ENCODE results near the gene STRA8. TPM values are rescaled to one million over a fixed set of nuclear protein-coding genes. Genes with fewer than 3 reads are reported as not detected.

The STRA8 gene
- total RNA-seq, 4 donors from 2014 or later = 6.8 TPM; not detected in 3

DNA sequence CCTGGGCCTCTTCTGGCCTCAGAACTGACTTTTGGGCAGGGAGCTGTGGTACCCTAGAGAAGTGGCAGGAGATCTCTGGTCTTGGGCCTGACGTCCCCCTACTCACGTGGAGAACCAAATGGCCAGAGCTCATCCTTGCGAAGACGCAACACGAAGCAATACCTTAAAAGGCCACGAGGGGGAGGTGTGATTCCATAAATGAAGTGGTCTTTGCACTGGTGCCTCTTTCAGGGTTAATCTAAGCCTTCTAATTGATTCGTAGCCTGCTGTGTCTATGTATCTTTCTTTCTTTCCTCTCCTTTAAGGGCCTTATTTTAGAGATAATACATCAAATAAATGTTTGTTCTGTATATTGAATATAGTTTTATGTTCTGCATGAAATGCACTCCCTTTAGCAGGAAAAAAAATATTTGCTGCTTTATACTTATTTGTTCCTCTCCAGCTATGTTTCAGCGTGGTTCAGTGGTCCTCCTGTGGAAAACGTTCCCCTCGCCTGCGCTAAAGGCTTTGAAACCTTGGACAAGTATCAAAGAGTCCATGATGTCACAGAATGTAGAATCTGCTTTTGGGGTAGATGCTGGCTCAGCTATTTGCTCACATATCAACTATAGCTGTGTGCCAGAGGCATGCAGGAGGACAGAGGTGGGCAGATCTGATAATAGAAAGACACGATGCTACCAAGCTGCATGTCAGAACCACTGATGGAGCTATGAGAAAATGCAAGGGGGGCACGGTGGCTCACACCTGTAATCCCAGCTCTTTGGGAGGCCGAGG lies 41.0 kb downstream of the STRA8 start:
- Histone ChIP-seq H3K4me1 (no peaks in the 10 kb centered on the region), H3K9me3 (no peaks in the 10 kb centered on the region), H3K36me3 (no peaks in the 10 kb centered on the region), H3K4me3 (no peak overlapping the region), H3K27ac (no peak overlapping the region), H3K27me3 (no peaks in the 10 kb centered on the region)
- 38% methylated on average over 14 of the region's 14 CpGs for WGBS
- TF ChIP-seq POLR2AphosphoS5 (IDR thresholded peaks at IDR 0.05) (no peak), EP300 (IDR thresholded peaks at IDR 0.05) (no peak)
- TF ChIP-seq, protein P1, sequence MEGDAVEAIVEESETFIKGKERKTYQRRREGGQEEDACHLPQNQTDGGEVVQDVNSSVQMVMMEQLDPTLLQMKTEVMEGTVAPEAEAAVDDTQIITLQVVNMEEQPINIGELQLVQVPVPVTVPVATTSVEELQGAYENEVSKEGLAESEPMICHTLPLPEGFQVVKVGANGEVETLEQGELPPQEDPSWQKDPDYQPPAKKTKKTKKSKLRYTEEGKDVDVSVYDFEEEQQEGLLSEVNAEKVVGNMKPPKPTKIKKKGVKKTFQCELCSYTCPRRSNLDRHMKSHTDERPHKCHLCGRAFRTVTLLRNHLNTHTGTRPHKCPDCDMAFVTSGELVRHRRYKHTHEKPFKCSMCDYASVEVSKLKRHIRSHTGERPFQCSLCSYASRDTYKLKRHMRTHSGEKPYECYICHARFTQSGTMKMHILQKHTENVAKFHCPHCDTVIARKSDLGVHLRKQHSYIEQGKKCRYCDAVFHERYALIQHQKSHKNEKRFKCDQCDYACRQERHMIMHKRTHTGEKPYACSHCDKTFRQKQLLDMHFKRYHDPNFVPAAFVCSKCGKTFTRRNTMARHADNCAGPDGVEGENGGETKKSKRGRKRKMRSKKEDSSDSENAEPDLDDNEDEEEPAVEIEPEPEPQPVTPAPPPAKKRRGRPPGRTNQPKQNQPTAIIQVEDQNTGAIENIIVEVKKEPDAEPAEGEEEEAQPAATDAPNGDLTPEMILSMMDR (IDR thresholded peaks at IDR 0.05) = peak; percentile 50 to 83
- DNase-seq (ENCODE audit: low spot score in 2 of 2) = peak; percentile 78 to 81

DNA sequence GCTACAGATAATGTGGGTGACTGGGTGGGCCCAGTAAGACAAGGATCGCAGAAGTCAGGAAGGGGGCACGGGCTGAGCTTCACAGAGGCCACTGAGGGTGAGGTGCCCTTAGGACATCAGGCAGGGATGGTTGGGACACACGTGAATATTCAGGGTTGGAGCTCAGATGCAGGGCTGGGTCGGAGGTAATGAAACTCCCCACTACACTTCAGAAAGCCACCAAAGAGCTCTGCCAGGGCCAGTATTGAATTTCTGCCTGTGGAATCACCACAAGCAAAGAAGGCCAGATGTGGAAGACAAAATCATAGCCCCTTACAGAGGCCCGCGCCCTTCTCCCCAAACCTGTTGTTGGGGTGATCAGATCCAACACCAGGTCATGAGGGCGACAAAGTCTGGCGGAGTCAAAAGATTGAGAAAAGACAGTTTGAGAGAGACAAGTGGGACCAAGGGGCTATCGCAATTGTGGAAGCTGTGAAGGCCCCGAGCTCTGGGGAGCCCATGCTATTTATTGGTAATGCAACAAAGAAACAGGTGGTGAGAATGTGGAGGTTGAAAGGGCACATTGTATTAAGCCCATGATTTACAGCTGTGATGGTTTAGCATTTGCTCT lies 42.4 kb downstream of the STRA8 start:
- 89% methylated on average over 10 of the region's 10 CpGs for WGBS

DNA sequence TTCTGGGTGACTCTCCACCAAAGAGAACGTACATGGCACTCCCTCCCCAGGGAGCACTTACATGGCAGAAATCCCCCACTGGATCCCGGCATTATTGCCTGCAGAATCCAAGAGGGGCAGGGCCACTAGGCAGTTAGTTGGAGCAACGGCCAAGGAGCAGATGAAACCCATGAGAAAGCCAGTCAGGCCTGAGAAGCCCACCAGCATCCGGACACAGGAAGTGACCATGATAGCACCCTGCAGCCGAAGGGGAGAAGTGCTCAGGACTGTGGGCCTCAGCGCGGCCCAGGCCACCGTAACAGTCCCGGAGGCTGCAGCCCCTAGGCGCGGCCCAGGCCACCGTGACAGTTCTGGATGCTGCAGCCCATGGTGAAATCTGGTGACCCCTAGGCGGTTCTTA lies 43.5 kb downstream of the STRA8 start:
- H3K9me3 ChIP-seq = no peaks in the 10 kb centered on the region
- TF ChIP-seq EP300 (IDR thresholded peaks at IDR 0.05) = no peak
- DNase-seq (ENCODE audit: low spot score in 2 of 2) = peak in 1 of 2 donors; percentile 58
- H3K4me3 ChIP-seq = no peak overlapping the region
- H3K36me3 ChIP-seq = no peaks in the 10 kb centered on the region
- H3K4me1 ChIP-seq = peaks cover 11% of the 10 kb centered on the region
- 83% methylated on average over 13 of the region's 13 CpGs for WGBS
- H3K27me3 ChIP-seq = no peaks in the 10 kb centered on the region
- no peak overlapping the region for H3K27ac ChIP-seq

More for the DNA sequence above, 42.4 kb downstream of the STRA8 start:
- no peak overlapping the region for H3K4me3 ChIP-seq
- no peak for TF ChIP-seq EP300 (IDR thresholded peaks at IDR 0.05)
- TF ChIP-seq, protein P1 (IDR thresholded peaks at IDR 0.05) = no peak
- TF ChIP-seq POLR2A (IDR thresholded peaks at IDR 0.05) = no peak
- no peak for TF ChIP-seq POLR2AphosphoS5 (IDR thresholded peaks at IDR 0.05)
- no peaks in the 10 kb centered on the region for H3K36me3 ChIP-seq
- peak in 1 of 2 donors; percentile 59 for DNase-seq (ENCODE audit: low spot score in 2 of 2)
- H3K9me3 ChIP-seq = no peaks in the 10 kb centered on the region
- H3K4me1 ChIP-seq = peaks cover under 1% of the 10 kb centered on the region
- H3K27me3 ChIP-seq = no peaks in the 10 kb centered on the region
- H3K27ac ChIP-seq = no peak overlapping the region

DNA sequence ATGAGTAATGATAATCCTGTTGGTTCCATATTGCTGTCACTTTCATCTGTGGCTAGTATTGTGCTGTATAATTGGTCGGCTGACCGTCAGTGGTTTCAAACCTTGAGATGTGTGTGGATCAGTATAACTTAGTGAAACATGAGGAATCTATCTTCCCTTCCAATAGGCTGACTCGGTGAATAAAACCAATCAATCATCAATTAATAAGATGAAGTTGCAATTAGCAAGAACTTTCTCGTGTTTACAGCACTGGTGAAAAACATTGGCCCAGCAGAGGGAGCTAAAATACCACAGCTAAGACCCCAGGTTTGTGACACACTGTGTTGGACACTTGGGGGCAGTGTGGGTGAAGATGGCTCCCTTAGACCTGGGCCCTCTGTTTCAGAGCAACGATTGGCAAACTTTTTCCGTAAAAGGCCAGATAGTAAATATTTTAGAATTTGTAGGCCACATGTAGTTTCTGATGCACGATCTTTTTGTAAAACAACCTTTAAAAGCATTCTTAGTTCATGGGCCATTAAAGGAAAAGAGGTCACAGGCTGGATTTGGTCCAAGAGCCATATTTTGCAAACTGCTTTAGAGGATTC lies 47.8 kb downstream of the STRA8 start:
- Histone ChIP-seq H3K36me3 (no peaks in the 10 kb centered on the region), H3K27ac (no peak overlapping the region), H3K4me3 (no peak overlapping the region), H3K9me3 (no peaks in the 10 kb centered on the region), H3K4me1 (peaks cover 11% of the 10 kb centered on the region), H3K27me3 (no peaks in the 10 kb centered on the region)
- TF ChIP-seq EP300 (IDR thresholded peaks at IDR 0.05) = no peak
- TF ChIP-seq POLR2AphosphoS5 (IDR thresholded peaks at IDR 0.05) = no peak
- no peak for TF ChIP-seq POLR2A (IDR thresholded peaks at IDR 0.05)
- TF ChIP-seq, protein P1 (IDR thresholded peaks at IDR 0.05) = peak; percentile 86 to 94
- DNase-seq (ENCODE audit: low spot score in 2 of 2) = peak; percentile 81 to 89
- WGBS = 5% methylated on average over 7 of the region's 7 CpGs

DNA sequence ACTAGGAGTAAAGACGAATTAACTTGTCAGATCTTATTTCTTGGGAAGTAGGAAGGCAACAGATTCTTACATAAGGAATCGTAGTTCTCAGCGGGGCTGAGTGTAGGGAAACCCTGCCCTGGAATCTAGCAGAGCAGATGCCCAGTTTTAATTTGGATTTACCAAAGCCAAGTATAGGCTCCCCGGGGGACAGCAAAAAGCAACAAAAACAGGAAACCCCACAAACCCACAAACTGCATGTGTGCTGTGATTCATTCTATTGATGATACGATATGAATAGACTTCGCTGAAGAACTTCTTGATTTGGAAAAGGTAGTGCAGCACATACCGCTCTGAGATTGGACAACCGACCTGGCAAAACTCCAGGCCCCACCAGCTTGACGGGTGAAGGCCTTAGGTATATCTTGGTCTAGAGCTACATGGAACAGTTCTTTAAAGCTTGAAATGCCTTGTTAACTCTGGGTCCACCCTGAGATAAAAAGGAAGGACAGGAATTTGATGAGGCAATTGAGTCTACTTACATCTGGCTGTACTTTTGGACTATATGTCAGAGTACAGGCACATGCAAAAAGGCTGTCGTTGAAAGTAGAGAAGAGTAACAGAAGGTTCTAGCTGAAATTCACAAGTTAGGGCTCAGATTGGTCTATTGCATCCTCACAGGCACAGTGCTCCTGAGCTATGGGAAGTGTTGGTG lies 49.1 kb downstream of the STRA8 start:
- WGBS = 77% methylated on average over 10 of the region's 10 CpGs
- Histone ChIP-seq H3K27ac (no peak overlapping the region), H3K9me3 (no peaks in the 10 kb centered on the region)

More for the DNA sequence above, 49.1 kb downstream of the STRA8 start:
- H3K27me3 ChIP-seq = no peaks in the 10 kb centered on the region
- TF ChIP-seq EP300 (IDR thresholded peaks at IDR 0.05) = no peak
- no peak for TF ChIP-seq POLR2A (IDR thresholded peaks at IDR 0.05)
- TF ChIP-seq, protein P1 (IDR thresholded peaks at IDR 0.05) = no peak
- TF ChIP-seq POLR2AphosphoS5 (IDR thresholded peaks at IDR 0.05) = no peak
- DNase-seq (ENCODE audit: low spot score in 2 of 2) = peak in 1 of 2 donors; percentile 23
- no peaks in the 10 kb centered on the region for H3K36me3 ChIP-seq
- peaks cover 11% of the 10 kb centered on the region for H3K4me1 ChIP-seq
- no peak overlapping the region for H3K4me3 ChIP-seq
